Liver (tissue), 9 donors: ENCODE data around the gene PEX5L. TPM values are rescaled to one million over a fixed set of nuclear protein-coding genes. Genes with fewer than 3 reads are reported as not detected.

ENCODE experiments used
- DNase-seq: peaks from one replicate; pipeline ENCODE4 v3.0.0-alpha.2; 2017; ENCODE audit warnings: low spot score
- H3K27ac ChIP-seq, 2 donors: one replicate each; pipeline ENCODE4 v1.7.0; 2013; ENCODE audit warnings: inconsistent platforms in 2 of 2, low read length in 2 of 2, control low read depth in 1 of 2, low read depth in 1 of 2, mild to moderate bottlenecking in 1 of 2
- H3K27me3 ChIP-seq, 4 donors: one replicate each; pipeline versions ENCODE4 v1.6.1 to v1.7.0; 2013; ENCODE audit warnings: low read length in 3 of 4, inconsistent platforms in 1 of 4, mild to moderate bottlenecking in 1 of 4, moderate library complexity in 1 of 4; ENCODE audit not compliant: control insufficient read depth in 4 of 4, insufficient read depth in 4 of 4
- H3K36me3 ChIP-seq, 4 donors: one replicate each; pipeline versions ENCODE4 v1.6.1 to v1.7.0; 2013; ENCODE audit warnings: low read length in 3 of 4, mild to moderate bottlenecking in 3 of 4, low read depth in 1 of 4, moderate library complexity in 1 of 4; ENCODE audit not compliant: control insufficient read depth in 4 of 4, insufficient read depth in 3 of 4
- H3K4me1 ChIP-seq, 4 donors: one replicate each; pipeline versions ENCODE4 v1.6.1 to v1.7.0; 2013; ENCODE audit warnings: low read length in 3 of 4, mild to moderate bottlenecking in 3 of 4, moderate library complexity in 1 of 4; ENCODE audit not compliant: control insufficient read depth in 4 of 4, insufficient read depth in 4 of 4
- H3K4me3 ChIP-seq, 3 donors: one replicate each; pipeline versions ENCODE4 v1.6.1 to v1.7.0; 2013; ENCODE audit warnings: low read length in 3 of 3, control low read depth in 1 of 3, low read depth in 1 of 3, mild to moderate bottlenecking in 1 of 3
- H3K9ac ChIP-seq, 2 donors: one replicate each; pipeline ENCODE4 v1.7.0; 2013; ENCODE audit warnings: low read length in 2 of 2, mild to moderate bottlenecking in 2 of 2, moderate library complexity in 2 of 2, control low read depth in 1 of 2, low read depth in 1 of 2
- H3K9me3 ChIP-seq, 4 donors: one replicate each; pipeline versions ENCODE4 v1.6.1 to v1.7.0; 2013; ENCODE audit warnings: low read length in 3 of 4; ENCODE audit not compliant: control insufficient read depth in 4 of 4
- ATF3 ChIP-seq: IDR thresholded peaks from 2 replicates; pipeline ENCODE4 v1.6.1; 2016; ENCODE audit warnings: antibody characterized with exemption
- CTCF ChIP-seq: fragments of 150-350 bp; IDR thresholded peaks from 2 replicates; pipeline ENCODE4 v1.5.1; 2017; ENCODE audit warnings: improper control_type of control experiment, low read depth, low read length; ENCODE audit not compliant: missing input control
- EGR1 ChIP-seq, 2 donors: IDR thresholded peaks; 2 replicates each; pipeline ENCODE4 v1.6.1; 2016 to 2018; ENCODE audit warnings: antibody characterized with exemption in 2 of 2, low read depth in 2 of 2
- FOXA2 ChIP-seq: IDR thresholded peaks from 2 replicates; pipeline ENCODE4 v1.6.1; 2016; ENCODE audit warnings: antibody characterized with exemption
- GABPA ChIP-seq, 2 donors: IDR thresholded peaks in 1 of 2; conservative IDR thresholded peaks in 1 of 2; 2 replicates each; pipeline ENCODE4 v1.6.1; 2016; ENCODE audit warnings: antibody characterized with exemption in 2 of 2, mild to moderate bottlenecking in 1 of 2, moderate library complexity in 1 of 2
- HNF4A ChIP-seq, 2 donors: conservative IDR thresholded peaks; 2 replicates each; pipeline ENCODE4 v1.6.1; 2016; ENCODE audit warnings: antibody characterized with exemption in 2 of 2, mild to moderate bottlenecking in 2 of 2
- HNF4G ChIP-seq: IDR thresholded peaks from 2 replicates; pipeline ENCODE4 v1.6.1; 2016; ENCODE audit warnings: antibody characterized with exemption
- JUND ChIP-seq, 2 donors: IDR thresholded peaks; 2 replicates each; pipeline ENCODE4 v1.6.1; 2016; ENCODE audit warnings: antibody characterized with exemption in 2 of 2
- MAX ChIP-seq: IDR thresholded peaks from 2 replicates; pipeline ENCODE4 v1.6.1; 2016; ENCODE audit warnings: antibody characterized with exemption
- NR2F2 ChIP-seq: IDR thresholded peaks from 2 replicates; pipeline ENCODE4 v1.6.1; 2016; ENCODE audit warnings: antibody characterized with exemption
- RAD21 ChIP-seq, 2 donors: IDR thresholded peaks; 2 replicates each; pipeline ENCODE4 v1.6.1; 2016; ENCODE audit warnings: antibody characterized with exemption in 2 of 2, mild to moderate bottlenecking in 2 of 2
- RXRA ChIP-seq, 2 donors: IDR thresholded peaks; 2 replicates each; pipeline ENCODE4 v1.6.1; 2017 to 2018; ENCODE audit warnings: antibody characterized with exemption in 2 of 2, mild to moderate bottlenecking in 1 of 2
- SP1 ChIP-seq: IDR thresholded peaks from 2 replicates; pipeline ENCODE4 v1.6.1; 2018; ENCODE audit warnings: antibody characterized with exemption, mild to moderate bottlenecking
- TAF1 ChIP-seq: conservative IDR thresholded peaks from 2 replicates; pipeline ENCODE4 v1.6.1; 2016; ENCODE audit warnings: antibody characterized with exemption, mild to moderate bottlenecking
- YY1 ChIP-seq: IDR thresholded peaks from 2 replicates; pipeline ENCODE4 v1.6.1; 2016; ENCODE audit warnings: antibody characterized with exemption, mild to moderate bottlenecking
- WGBS: extraction: QIAGEN DNeasy Blood & Tissue Kit; methylation state at CpG from one replicate; pipeline ENCODE4 v1.1.7; 2013; 5-methylcytosine and 5-hydroxymethylcytosine counted together
- polyA plus RNA-seq, 2 donors: library from polyadenylated mRNA; stranded (reverse) in 1 of 2; unstranded in 1 of 2; fragments of 200-250 nt in 1 of 2; fragments of >200 nt in 1 of 2; fragmentation: Nextera tagmentation in 1 of 2; extraction: Ambion mirVana in 1 of 2; gene quantifications; one replicate each; pipeline versions ENCODE4 v1.2.1 to v1.2.3, GENCODE V29; 2013 to 2015
- total RNA-seq, 2 donors: library from RNA; depleted of rRNA; stranded (reverse); fragments of >200 nt; gene quantifications; one replicate each; pipeline ENCODE4 v1.2.3, GENCODE V29; 2014
- TF ChIP-seq, protein P1 (sequence below): IDR thresholded peaks from 2 replicates; pipeline ENCODE4 v1.6.1; 2016; ENCODE audit warnings: antibody characterized with exemption, mild to moderate bottlenecking
- TF ChIP-seq, protein P2 (sequence below): IDR thresholded peaks from 2 replicates; pipeline ENCODE4 v1.6.1; 2016; ENCODE audit warnings: antibody characterized with exemption
- donor health status: healthy.
- donor health status: healthy.
- donor health status: healthy.
- donor health status: healthy.
- donor health status: healthy.

PEX5L gene
- total and polyA plus RNA-seq, 4 donors = 0.03 TPM; not detected in 3

- peaks cover 0 to 3% (median 0%) of the 10 kb centered on the region in 4 donors for H3K27me3 ChIP-seq
- no peaks in the 10 kb centered on the region for H3K36me3 ChIP-seq
- H3K27ac ChIP-seq = no peak overlapping the region
- H3K4me1 ChIP-seq = peaks cover 0 to 1% (median 0%) of the 10 kb centered on the region in 4 donors
- no peak overlapping the region for H3K9ac ChIP-seq
- WGBS = 80% methylated on average over 11 of the region's 11 CpGs
- TF ChIP-seq TAF1 (no peak), ATF3 (no peak), HNF4A (conservative IDR thresholded peaks at IDR 0.05) (no peak), NR2F2 (no peak), GABPA (IDR thresholded peaks at IDR 0.05 in 1 of 2, conservative IDR thresholded peaks at IDR 0.05 in 1 of 2) (no peak), JUND (IDR thresholded peaks at IDR 0.05) (no peak), FOXA2 (no peak), EGR1 (IDR thresholded peaks at IDR 0.05; ENCODE audit: low read depth in 2 of 2) (no peak)
- TF ChIP-seq, protein P1, sequence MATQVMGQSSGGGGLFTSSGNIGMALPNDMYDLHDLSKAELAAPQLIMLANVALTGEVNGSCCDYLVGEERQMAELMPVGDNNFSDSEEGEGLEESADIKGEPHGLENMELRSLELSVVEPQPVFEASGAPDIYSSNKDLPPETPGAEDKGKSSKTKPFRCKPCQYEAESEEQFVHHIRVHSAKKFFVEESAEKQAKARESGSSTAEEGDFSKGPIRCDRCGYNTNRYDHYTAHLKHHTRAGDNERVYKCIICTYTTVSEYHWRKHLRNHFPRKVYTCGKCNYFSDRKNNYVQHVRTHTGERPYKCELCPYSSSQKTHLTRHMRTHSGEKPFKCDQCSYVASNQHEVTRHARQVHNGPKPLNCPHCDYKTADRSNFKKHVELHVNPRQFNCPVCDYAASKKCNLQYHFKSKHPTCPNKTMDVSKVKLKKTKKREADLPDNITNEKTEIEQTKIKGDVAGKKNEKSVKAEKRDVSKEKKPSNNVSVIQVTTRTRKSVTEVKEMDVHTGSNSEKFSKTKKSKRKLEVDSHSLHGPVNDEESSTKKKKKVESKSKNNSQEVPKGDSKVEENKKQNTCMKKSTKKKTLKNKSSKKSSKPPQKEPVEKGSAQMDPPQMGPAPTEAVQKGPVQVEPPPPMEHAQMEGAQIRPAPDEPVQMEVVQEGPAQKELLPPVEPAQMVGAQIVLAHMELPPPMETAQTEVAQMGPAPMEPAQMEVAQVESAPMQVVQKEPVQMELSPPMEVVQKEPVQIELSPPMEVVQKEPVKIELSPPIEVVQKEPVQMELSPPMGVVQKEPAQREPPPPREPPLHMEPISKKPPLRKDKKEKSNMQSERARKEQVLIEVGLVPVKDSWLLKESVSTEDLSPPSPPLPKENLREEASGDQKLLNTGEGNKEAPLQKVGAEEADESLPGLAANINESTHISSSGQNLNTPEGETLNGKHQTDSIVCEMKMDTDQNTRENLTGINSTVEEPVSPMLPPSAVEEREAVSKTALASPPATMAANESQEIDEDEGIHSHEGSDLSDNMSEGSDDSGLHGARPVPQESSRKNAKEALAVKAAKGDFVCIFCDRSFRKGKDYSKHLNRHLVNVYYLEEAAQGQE = no peak
- TF ChIP-seq, protein P2, sequence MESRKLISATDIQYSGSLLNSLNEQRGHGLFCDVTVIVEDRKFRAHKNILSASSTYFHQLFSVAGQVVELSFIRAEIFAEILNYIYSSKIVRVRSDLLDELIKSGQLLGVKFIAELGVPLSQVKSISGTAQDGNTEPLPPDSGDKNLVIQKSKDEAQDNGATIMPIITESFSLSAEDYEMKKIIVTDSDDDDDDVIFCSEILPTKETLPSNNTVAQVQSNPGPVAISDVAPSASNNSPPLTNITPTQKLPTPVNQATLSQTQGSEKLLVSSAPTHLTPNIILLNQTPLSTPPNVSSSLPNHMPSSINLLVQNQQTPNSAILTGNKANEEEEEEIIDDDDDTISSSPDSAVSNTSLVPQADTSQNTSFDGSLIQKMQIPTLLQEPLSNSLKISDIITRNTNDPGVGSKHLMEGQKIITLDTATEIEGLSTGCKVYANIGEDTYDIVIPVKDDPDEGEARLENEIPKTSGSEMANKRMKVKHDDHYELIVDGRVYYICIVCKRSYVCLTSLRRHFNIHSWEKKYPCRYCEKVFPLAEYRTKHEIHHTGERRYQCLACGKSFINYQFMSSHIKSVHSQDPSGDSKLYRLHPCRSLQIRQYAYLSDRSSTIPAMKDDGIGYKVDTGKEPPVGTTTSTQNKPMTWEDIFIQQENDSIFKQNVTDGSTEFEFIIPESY = no peak
- H3K4me3 ChIP-seq = no peak overlapping the region
- H3K9me3 ChIP-seq = no peaks in the 10 kb centered on the region
- DNase-seq = no peak
Observed at GRCh38 chr3:179860275-179861107, 176.2 kb downstream of the PEX5L start.

DNA sequence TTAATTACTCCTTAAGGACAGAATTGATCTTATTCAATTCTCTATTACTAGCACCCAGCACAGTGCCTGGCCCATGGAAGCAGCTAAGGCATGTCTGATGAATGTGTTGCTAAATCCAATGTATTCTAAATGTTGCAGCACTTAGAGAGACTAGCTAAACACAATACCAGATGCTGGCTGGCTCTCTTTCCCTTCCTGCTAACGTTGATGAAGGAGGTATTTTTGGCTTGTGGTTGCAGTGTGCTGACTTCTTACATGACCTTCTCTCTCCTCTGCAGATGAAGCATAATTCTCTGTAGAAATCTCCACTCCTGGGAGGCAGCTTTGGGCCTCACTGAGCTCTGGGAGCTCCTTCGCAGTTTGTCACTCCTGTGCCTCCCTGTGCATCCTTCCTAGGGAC, 183.6 kb downstream of the PEX5L start:
- no peak overlapping the region for H3K4me3 ChIP-seq
- peaks cover 0 to 3% (median 0%) of the 10 kb centered on the region in 4 donors for H3K27me3 ChIP-seq
- peaks cover 0 to 1% (median 0%) of the 10 kb centered on the region in 4 donors for H3K4me1 ChIP-seq
- no peaks in the 10 kb centered on the region for H3K9me3 ChIP-seq
- H3K9ac ChIP-seq = no peak overlapping the region
- DNase-seq = no peak
- no peak overlapping the region for H3K27ac ChIP-seq
- H3K36me3 ChIP-seq = no peaks in the 10 kb centered on the region
- WGBS = 56% methylated on average over 2 of the region's 2 CpGs
- TF ChIP-seq NR2F2 (no peak), MAX (no peak), JUND (IDR thresholded peaks at IDR 0.05) (no peak), EGR1 (IDR thresholded peaks at IDR 0.05; ENCODE audit: low read depth in 2 of 2) (no peak), TAF1 (no peak), GABPA (IDR thresholded peaks at IDR 0.05 in 1 of 2, conservative IDR thresholded peaks at IDR 0.05 in 1 of 2) (no peak), FOXA2 (no peak), CTCF (no peak), ATF3 (no peak), HNF4A (conservative IDR thresholded peaks at IDR 0.05) (no peak), HNF4G (no peak), RAD21 (IDR thresholded peaks at IDR 0.05) (no peak), YY1 (no peak), SP1 (no peak), RXRA (IDR thresholded peaks at IDR 0.05) (no peak)
- TF ChIP-seq, protein P2 = no peak
